H54 (cell line): ENCODE measurements around the gene RAB3A.

ENCODE experiments used
- DNase-seq: peaks from one replicate; pipeline ENCODE4 v3.0.0; 2011; ENCODE audit warnings: low spot score, mixed read lengths; ENCODE audit not compliant: insufficient read length
- FAIRE-seq: peaks from 3 replicates; lab custom pipeline; 2011; peaks lifted over from hg19 to GRCh38; lab: Jason Lieb, UNC
- POLR2A ChIP-seq: IDR thresholded peaks from 2 replicates; pipeline ENCODE4 v1.6.1; 2011; ENCODE audit warnings: low read depth, mild to moderate bottlenecking, low read length

Gene RAB3A

DNA sequence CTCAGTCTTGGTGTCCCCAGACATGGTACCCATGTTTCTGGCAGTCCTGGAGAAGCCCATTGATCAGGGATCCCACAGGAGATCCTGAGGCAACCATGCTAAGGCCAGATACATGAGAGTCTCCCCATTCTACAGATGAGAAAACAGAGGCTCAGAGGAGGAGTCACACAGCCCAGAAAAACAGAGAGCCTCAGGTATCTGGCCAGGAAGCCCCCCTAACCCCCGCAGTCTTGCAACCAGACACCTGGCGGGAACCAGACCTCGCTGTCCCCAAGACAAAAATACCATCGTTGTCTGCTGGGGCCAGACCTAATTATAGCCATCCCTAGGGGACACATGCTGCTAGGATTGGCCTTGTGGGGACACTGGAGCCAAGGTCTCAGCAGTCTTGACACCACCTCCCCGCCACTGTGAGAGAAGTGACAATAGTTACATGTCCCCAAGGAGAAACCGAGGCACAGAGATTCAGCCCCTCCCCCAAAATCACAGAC is 24.0 kb upstream of the RAB3A start:
- DNase-seq (no peak), FAIRE-seq (no peak)
- no peak for TF ChIP-seq POLR2A

DNA sequence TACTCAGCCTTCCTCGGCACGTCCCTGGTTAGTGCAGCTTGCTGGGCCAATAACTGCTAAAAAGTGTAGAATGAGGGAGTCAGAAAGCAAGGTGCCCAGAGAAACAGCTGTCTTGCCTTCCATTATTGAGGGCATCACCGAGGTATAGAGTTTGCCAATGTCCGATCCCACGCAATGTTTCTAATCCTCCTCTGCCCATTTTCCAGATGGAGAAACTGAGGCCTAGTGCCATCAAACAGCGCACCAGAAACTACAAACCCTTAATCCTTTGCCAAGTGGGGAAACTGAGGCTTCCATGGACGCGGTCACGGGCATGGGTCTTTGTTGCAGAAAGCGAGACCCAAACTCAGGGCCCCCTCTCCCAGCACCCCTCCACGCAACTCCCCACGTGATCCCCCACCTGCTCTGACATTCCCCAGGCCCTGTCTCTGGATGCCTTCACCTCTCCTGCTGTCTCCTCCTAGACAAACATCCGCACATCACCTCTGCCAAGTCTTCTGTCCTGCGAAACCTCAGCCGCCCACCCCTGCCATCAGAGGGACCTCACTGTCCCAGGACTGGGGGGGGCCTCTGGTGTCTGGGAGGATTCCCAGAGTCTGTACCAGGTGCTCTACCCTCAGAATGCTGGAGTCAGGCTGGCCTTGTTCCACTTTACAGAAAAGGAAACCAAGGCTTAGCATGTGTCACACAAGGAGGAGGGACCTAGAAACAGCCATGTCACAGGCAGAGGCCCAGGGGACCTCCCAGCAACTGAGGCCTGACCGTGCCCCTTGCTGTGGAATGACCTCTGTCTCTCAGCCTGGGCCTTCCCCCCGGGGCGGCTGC is 23.3 kb upstream of the RAB3A start:
- DNase-seq (no peak), FAIRE-seq (no peak)
- no peak for TF ChIP-seq POLR2A

GRCh38 chr19:18225702-18226468 is 22.0 kb upstream of the RAB3A start, which contains the start of gene PDE4C:
Gene PDE4C (minus strand): TSS chr19:18226438. CDS start chr19:18226415, 23 bp downstream.
- no peak for FAIRE-seq

DNA sequence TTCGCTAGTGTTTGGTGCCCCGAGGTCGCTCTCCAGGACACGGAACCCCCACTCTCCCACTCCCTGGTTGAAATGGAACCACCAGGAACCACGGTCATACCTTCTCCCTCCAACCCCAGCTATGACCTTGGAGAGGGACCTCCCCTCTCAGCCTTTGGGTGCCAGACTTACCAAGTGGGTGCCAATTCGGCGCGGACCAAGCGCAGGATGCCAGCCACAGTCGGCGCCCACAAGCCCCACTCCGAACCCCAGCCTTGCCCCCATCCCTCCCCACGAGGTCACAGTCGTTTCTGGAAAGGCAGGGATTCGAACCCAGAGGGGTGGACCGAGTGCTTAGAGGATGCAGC is 21.5 kb upstream of the RAB3A start:
- no peak for DNase-seq
- TF ChIP-seq POLR2A, result no peak
- no peak for FAIRE-seq

More at GRCh38 chr19:18225702-18226468, 22.0 kb upstream of the RAB3A start, which contains the start of gene PDE4C:
- no peak for TF ChIP-seq POLR2A
- DNase-seq, result no peak

DNA sequence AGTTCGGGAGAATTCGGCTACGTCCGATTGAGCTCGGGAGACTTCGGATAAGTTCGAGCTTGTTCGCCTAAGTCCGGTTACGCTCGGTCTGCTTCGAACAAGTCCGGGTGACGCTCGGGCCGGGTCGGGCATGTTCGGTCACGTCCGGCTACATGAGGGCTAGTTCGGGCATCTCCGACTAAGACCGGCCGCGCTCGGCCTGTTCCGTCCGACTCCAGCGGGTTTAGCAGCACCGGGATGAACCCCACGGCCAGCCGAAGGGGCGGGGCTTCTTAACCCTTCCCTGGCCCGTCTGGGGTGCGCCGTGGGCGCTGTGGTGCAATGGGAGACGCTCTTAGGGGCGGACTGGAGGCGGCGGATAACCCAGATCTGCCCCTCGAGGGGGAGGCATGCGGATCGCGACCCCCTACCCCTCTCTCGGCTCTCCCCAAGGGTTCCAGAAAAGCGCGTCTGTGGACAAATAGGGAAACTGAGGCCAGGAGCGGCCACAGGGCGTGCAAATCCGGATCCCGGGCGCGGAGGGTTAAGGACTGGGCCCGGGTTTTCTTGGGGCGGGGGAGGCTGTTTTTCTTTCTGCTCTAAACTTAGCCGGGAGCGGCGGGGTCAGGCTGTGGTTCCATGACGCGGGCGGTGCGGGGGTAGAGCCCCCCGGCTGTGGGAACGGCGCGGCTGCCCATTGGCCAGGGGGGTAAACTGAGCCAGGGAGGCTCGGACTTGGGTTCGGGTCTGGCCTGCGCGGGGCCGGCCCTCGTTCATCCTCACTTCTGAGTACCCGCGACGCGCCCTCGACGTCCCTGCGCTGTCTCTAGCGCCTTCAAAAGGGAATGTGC is 20.9 kb upstream of the RAB3A start:
- no peak for TF ChIP-seq POLR2A
- FAIRE-seq (peak; percentile 97), DNase-seq (peak; percentile 97)

GRCh38 chr19:18223860-18224524 is 20.1 kb upstream of the RAB3A start:
- DNase-seq, result peak; percentile 79
- FAIRE-seq, result no peak
- no peak for TF ChIP-seq POLR2A

DNA sequence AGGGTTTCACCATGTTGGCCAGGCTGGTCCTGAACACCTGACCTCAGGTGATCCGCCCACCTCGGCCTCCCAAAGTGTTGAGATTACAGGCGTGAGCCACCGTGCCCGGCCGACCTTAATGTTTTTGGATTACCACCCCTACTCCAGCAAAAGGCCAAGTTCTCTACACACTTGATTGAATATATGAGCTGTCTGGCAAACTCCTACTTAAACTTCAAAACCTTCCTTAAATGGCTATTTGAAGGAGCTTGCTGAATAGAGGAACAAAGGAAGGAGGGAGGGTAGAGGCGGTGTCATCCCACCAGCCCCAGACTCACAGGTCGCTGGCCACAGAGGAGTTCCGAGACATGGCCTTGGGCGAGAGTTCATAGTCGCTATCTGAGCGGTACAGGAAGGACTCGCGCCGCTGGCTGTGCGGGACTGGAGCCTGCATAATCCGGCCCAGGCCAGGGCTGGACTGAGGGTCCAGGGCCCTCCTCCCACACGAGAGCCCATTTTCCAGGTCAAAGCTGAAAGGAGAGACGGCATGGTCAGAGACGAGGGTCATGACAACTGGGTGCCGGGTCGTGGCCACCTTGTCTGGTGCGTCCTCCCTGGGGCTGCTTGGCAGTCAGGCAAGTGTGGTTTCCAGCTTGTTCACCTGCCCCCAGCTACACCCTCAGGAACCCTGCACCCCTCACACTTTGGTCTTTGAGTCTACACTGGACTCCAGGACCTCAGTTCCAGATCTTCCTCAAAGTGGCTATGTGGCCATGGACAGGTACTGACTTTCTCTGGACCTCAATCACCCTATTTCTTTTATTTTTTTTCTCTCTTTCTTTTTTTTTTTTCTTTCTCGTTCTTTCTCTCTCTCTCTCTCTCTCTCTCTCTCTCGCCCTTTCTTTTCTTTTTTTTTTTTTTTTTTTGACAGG is 18.2 kb upstream of the RAB3A start:
- no peak for FAIRE-seq
- no peak for TF ChIP-seq POLR2A
- DNase-seq, result no peak

DNA sequence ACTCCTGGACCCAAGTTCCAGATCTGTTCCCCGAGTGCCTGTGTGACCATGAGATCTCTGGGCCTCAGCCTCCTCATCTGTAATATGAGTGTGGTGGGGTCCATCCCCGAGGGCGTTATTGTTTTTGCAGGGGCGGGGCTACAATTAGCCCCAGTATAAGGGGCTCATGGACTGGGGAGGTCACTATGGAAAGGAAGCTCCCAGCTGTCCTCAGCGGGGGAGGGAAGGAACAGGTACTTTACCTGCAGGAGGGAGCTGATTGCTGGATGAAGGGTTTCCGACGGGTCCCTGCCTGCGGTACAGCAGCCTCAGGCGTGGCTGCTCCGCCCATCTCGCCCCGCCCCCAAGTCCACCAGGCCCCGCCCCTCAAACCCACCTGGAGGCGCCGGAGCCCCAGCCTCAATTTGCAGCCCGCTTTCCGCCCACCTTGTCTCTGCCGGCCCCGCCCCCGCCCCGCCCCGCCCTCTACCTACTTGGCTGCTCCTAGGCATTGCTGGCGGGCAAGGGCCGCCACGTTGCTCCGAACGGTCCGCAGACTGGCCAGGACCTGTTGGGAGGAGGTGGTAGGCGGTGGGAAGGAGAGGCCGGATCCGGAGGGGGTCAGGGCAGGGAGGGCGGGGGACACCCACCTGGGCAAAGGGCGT is 16.9 kb upstream of the RAB3A start:
- TF ChIP-seq POLR2A, result no peak
- FAIRE-seq (no peak), DNase-seq (no peak)

GRCh38 chr19:18219911-18220631 is 16.2 kb upstream of the RAB3A start:
- no peak for DNase-seq
- no peak for TF ChIP-seq POLR2A
- FAIRE-seq, result no peak

- no peak for FAIRE-seq
- no peak for TF ChIP-seq POLR2A
- no peak for DNase-seq
These were observed 14.8 kb upstream of the RAB3A start for GRCh38 chr19:18218600-18218999.

DNA sequence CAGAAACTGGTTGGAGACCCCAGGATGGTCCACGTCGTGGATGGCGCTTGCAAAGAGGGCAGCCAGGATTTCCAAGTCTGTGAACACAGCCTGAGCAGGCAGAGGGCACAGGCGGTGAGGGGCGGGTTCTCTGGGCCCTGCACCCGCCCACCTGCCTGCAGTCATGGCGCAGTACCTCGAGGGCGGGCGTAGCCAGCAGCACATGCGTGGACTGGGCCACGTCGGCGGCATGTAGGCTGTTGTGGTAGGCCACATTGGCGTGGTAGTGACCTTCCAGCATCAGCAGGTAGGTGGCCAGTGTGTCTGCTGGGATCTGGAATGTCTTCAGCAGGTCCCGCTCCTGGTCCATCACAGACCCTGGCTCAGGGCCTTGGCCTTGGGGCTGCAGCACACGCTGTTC is 14.3 kb upstream of the RAB3A start:
- DNase-seq (no peak), FAIRE-seq (no peak)

GRCh38 chr19:18216789-18217188 is 12.9 kb upstream of the RAB3A start:
- FAIRE-seq (no peak), DNase-seq (no peak)
- no peak for TF ChIP-seq POLR2A

More for the DNA sequence above, 14.3 kb upstream of the RAB3A start:
- no peak for TF ChIP-seq POLR2A
